OCI-LY7 (cell line): ENCODE measurements around the gene ITPRID2.

Experiments used
- EZH2phosphoT487 ChIP-seq: fragments of 200-600 bp; sonication (generic); IDR thresholded peaks from 2 replicates; pipeline ENCODE4 v1.6.1; 2018; ENCODE audit warnings: low read depth, borderline replicate concordance, mild to moderate bottlenecking, mixed run types, antibody characterized with exemption, low read length, moderate library complexity, mixed read lengths
- TF ChIP-seq, protein P1 (sequence below): fragments of 200-600 bp; sonication (generic); conservative IDR thresholded peaks from 2 replicates; pipeline ENCODE4 v1.5.1; 2014; ENCODE audit warnings: mild to moderate bottlenecking, antibody characterized with exemption, low read length, moderate library complexity, mixed read lengths

DNA sequence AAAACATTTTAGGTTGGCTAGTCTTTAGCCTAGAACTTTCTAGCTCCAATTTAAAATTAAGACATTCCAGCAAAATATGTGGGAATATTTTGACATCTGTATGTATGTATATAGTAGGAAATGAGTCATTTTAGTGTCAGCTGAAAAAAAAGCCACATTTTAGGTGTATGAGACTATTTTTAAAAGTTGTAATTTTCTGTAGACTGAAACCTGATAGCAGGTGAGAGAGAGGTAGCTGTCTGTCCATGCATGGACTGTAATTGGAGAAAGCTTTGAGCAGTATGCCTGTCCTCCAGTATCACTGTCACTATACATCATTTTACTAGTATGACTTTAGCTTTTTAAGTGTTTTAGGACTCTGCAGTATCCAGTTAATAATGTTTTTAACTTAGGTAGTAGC lies 68.0 kb downstream of the ITPRID2 start:
- TF ChIP-seq, protein P1, sequence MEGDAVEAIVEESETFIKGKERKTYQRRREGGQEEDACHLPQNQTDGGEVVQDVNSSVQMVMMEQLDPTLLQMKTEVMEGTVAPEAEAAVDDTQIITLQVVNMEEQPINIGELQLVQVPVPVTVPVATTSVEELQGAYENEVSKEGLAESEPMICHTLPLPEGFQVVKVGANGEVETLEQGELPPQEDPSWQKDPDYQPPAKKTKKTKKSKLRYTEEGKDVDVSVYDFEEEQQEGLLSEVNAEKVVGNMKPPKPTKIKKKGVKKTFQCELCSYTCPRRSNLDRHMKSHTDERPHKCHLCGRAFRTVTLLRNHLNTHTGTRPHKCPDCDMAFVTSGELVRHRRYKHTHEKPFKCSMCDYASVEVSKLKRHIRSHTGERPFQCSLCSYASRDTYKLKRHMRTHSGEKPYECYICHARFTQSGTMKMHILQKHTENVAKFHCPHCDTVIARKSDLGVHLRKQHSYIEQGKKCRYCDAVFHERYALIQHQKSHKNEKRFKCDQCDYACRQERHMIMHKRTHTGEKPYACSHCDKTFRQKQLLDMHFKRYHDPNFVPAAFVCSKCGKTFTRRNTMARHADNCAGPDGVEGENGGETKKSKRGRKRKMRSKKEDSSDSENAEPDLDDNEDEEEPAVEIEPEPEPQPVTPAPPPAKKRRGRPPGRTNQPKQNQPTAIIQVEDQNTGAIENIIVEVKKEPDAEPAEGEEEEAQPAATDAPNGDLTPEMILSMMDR: no peak
- TF ChIP-seq EZH2phosphoT487: no peak
